ENCODE data around the gene FRMPD2. TPM values are rescaled to one million over a fixed set of nuclear protein-coding genes. Genes with fewer than 3 reads are reported as not detected.

Gene FRMPD2
- total and polyA plus RNA-seq, 2 experiments from 2014 or later = not detected

DNA sequence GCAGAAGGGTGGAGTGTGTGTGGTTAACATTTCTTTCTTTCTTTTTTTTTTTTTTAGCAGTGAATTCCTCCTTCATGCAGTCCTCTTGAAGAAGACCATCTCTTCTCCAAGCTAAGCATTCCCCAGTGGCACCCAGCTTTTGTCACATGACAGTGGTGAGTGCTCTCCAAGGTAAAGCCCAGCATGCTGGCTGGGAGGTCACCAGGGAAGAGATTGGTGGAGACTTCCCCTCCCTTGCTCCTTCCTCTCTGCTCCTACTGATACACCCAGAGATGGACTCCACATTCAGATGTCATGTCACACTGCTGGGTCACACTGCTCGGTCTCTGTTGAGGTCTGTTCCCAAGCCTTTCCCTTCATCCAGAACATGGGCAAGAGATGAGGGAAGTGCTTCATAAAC lies 55.3 kb downstream of the FRMPD2 start:
- no peaks in the 10 kb centered on the region for H3K4me1 ChIP-seq (ENCODE audit: insufficient read depth)
- TF ChIP-seq EZH2phosphoT487 (IDR thresholded peaks at IDR 0.05; ENCODE audit: insufficient read depth, low read depth) = no peak
- TF ChIP-seq EZH2 (IDR thresholded peaks at IDR 0.05; ENCODE audit: insufficient read depth, poor library complexity, severe bottlenecking) = no peak
- WGBS, 2 experiments (ENCODE audit: low coverage in 1 of 2, low lambda C conversion rate in 2 of 2, missing lambda C conversion rate in 2 of 2) = 15 to 18% methylated on average over 1 of the region's 1 CpG
- no peaks in the 10 kb centered on the region for H3F3A ChIP-seq (ENCODE audit: insufficient read depth)
- H3K27me3 ChIP-seq (replicated peaks; ENCODE audit: insufficient read depth) = peaks cover 7% of the 10 kb centered on the region; the same call in 1 of the 2 replicates
- no peak overlapping the region for H3K4me2 ChIP-seq (ENCODE audit: unreplicated experiment)
- no peak overlapping the region for H2AFZ ChIP-seq
- DNase-seq = no peak
- no peaks in the 10 kb centered on the region for H4K20me1 ChIP-seq (ENCODE audit: insufficient read depth)
- no peaks in the 10 kb centered on the region for H3K9me2 ChIP-seq (ENCODE audit: insufficient read depth)
- H3K79me2 ChIP-seq (ENCODE audit: insufficient read depth) = no peaks in the 10 kb centered on the region
- in situ Hi-C loops (cut with MboI) = no loop called here
- H3K27ac ChIP-seq = no peak overlapping the region
- H3K36me3 ChIP-seq (ENCODE audit: low read depth) = no peaks in the 10 kb centered on the region
- no peaks in the 10 kb centered on the region for H3K9me3 ChIP-seq (ENCODE audit: low read depth)
- no peak overlapping the region for H3K9ac ChIP-seq
- no peak overlapping the region for H3K4me3 ChIP-seq

DNA sequence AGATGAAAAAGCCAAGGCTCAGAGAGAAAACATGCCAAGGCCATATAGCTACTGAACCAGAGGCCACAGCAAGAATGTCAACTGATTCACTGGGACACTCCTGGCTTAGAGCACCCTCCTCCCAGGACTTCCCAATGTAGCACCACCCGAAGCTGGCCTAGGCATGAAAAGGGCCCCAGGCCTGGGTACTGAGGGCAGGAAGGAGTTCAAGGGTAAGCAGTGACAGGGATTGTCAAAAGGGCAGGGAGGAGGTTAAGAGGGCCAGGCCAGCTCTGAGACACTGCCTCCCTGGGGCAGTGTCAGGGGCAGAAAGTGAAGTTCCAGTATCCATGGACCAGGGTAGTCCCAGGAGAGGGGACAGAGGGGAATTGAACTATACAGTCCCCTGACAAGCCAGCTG lies 57.8 kb downstream of the FRMPD2 start:
- Histone ChIP-seq H3F3A (ENCODE audit: insufficient read depth) (no peaks in the 10 kb centered on the region), H3K9me2 (ENCODE audit: insufficient read depth) (no peaks in the 10 kb centered on the region), H3K4me2 (ENCODE audit: unreplicated experiment) (no peak overlapping the region), H3K4me1 (ENCODE audit: insufficient read depth) (no peaks in the 10 kb centered on the region), H3K4me3 (no peak overlapping the region), H3K79me2 (ENCODE audit: insufficient read depth) (no peaks in the 10 kb centered on the region), H2AFZ (no peak overlapping the region), H3K27ac (no peak overlapping the region), H3K36me3 (ENCODE audit: low read depth) (no peaks in the 10 kb centered on the region), H3K9me3 (ENCODE audit: low read depth) (no peaks in the 10 kb centered on the region), H4K20me1 (ENCODE audit: insufficient read depth) (no peaks in the 10 kb centered on the region), H3K9ac (no peak overlapping the region), H3K27me3 (replicated peaks; ENCODE audit: insufficient read depth) (peaks cover 22% of the 10 kb centered on the region)
- DNase-seq = no peak
- in situ Hi-C loops (cut with MboI) = no loop called here
- TF ChIP-seq EZH2phosphoT487 (IDR thresholded peaks at IDR 0.05; ENCODE audit: insufficient read depth, low read depth) (no peak), EZH2 (IDR thresholded peaks at IDR 0.05; ENCODE audit: insufficient read depth, poor library complexity, severe bottlenecking) (no peak)
- 22 to 54% methylated on average over 1 of the region's 1 CpG for WGBS, 2 experiments (ENCODE audit: low coverage in 1 of 2, low lambda C conversion rate in 2 of 2, missing lambda C conversion rate in 2 of 2)

DNA sequence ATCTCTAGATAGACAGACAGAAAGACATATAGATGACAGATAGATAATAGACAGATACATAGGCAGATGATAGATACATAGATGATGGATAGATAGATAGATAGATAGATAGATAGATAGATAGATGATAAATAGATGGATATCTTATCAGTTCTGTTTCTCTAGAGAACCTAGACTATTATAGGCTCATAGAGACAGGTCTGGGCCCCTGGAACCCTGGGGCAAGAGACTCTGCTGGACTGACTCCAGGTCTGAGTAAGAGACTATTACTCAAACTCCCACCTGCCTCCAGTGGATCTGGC lies 58.3 kb downstream of the FRMPD2 start:
- in situ Hi-C loops (cut with MboI) = no loop called here

DNA sequence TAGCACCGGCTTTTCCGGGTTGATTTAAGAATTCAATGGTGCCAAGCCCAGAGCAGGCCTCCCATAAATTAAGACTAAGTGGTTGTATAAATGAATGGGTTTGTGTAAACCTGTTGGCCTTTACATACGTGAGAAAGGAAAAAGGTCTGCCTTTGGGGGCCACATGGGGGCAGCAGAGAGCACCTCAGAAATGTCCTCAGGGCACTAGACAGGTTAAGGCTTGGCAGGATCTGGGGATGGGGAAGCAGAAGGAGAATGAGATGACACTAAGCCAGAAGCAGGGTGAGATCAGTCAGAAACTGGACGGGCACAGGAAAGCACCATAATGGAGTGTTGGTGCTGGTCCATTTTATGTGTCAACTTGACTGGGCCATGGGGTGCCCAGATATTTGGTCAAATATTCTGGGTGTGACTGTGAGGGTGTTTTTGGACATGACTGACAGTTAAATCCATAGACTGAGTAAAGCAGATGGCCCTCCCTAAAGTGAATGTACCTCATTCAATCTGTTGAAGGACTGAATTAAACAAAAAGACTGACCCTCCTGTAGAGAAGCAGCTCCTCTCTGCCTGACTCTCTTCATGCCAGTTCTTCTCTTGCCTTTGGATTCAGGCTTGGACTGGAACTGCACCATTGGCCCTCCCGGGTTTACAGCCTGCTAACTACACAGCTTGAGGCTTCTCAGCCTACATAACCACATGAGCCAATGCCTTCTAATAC lies 58.9 kb downstream of the FRMPD2 start:
- H3K9me2 ChIP-seq (ENCODE audit: insufficient read depth) = no peaks in the 10 kb centered on the region
- H3K36me3 ChIP-seq (ENCODE audit: low read depth) = no peaks in the 10 kb centered on the region
- peak; percentile 32 for DNase-seq
- in situ Hi-C loops (cut with MboI) = no loop called here
- TF ChIP-seq EZH2phosphoT487 (IDR thresholded peaks at IDR 0.05; ENCODE audit: insufficient read depth, low read depth) = no peak
- no peak for TF ChIP-seq EZH2 (IDR thresholded peaks at IDR 0.05; ENCODE audit: insufficient read depth, poor library complexity, severe bottlenecking)
- H2AFZ ChIP-seq = no peak overlapping the region
- WGBS, 2 experiments (ENCODE audit: low coverage in 1 of 2, low lambda C conversion rate in 2 of 2, missing lambda C conversion rate in 2 of 2) = 29 to 33% methylated on average over 5 of the region's 5 CpGs
- H3K79me2 ChIP-seq (ENCODE audit: insufficient read depth) = no peaks in the 10 kb centered on the region
- no peaks in the 10 kb centered on the region for H4K20me1 ChIP-seq (ENCODE audit: insufficient read depth)
- no peak overlapping the region for H3K4me2 ChIP-seq (ENCODE audit: unreplicated experiment)
- H3K4me3 ChIP-seq = no peak overlapping the region
- peaks cover 26% of the 10 kb centered on the region for H3K27me3 ChIP-seq (replicated peaks; ENCODE audit: insufficient read depth)
- H3K4me1 ChIP-seq (ENCODE audit: insufficient read depth) = no peaks in the 10 kb centered on the region
- no peaks in the 10 kb centered on the region for H3F3A ChIP-seq (ENCODE audit: insufficient read depth)
- H3K27ac ChIP-seq = no peak overlapping the region
- no peaks in the 10 kb centered on the region for H3K9me3 ChIP-seq (ENCODE audit: low read depth)
- no peak overlapping the region for H3K9ac ChIP-seq

More for the DNA sequence above, 58.3 kb downstream of the FRMPD2 start:
- Histone ChIP-seq H3K9me3 (ENCODE audit: low read depth) (no peaks in the 10 kb centered on the region), H3K4me3 (no peak overlapping the region), H3K4me1 (ENCODE audit: insufficient read depth) (no peaks in the 10 kb centered on the region), H3K4me2 (ENCODE audit: unreplicated experiment) (no peak overlapping the region), H2AFZ (no peak overlapping the region), H3F3A (ENCODE audit: insufficient read depth) (no peaks in the 10 kb centered on the region), H3K9ac (no peak overlapping the region), H3K9me2 (ENCODE audit: insufficient read depth) (no peaks in the 10 kb centered on the region), H3K27me3 (replicated peaks; ENCODE audit: insufficient read depth) (peaks cover 23% of the 10 kb centered on the region), H4K20me1 (ENCODE audit: insufficient read depth) (no peaks in the 10 kb centered on the region), H3K27ac (no peak overlapping the region), H3K79me2 (ENCODE audit: insufficient read depth) (no peaks in the 10 kb centered on the region), H3K36me3 (ENCODE audit: low read depth) (no peaks in the 10 kb centered on the region)
- no peak for DNase-seq
- no peak for TF ChIP-seq EZH2phosphoT487 (IDR thresholded peaks at IDR 0.05; ENCODE audit: insufficient read depth, low read depth)
- TF ChIP-seq EZH2 (IDR thresholded peaks at IDR 0.05; ENCODE audit: insufficient read depth, poor library complexity, severe bottlenecking) = no peak
